ENCODE data around the gene UBALD1.

Gene UBALD1

DNA sequence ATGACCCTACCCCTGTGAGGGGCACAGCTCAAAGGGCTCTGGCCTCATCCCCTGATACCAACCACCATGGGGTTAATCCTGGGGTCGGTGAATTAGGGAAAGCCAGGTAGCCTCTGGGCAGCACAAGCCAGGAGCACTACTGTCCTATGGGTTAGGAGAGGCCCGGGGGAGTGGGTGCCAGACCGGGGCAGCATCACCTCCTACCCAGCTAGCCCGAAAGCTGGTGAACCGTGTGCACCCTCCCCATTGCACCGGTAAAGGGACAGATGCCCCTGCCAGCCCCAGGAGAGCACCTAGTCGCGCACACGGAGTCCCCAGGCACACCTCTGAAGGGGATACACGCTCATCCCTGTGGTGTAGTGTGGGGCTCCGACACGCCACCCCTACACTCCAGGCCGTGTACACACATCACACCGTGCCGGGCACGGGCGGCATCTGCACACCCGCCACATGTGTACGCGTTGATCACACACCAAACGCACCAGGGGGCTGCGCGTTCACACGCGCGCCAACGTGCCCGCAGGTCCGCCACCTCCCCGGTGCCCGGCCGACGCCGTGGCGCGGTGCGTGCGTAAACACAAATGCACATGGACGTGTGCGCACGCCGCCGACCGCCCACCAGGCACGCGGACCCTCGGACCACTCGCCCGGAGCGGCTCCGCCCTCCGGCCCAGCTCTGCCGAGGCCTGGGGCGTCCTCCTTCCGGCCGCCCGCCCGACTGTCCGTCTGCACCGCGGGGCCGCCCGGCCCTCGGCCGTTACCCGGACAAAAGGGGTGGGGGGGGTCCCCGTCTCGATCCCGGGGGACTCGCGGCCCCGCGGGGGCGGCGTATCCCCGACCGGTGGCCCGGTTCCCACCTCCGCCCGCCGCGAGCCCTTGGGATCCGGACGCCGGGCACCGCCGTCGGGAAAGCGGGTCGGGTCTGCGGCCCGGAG lies 785 bp downstream of the UBALD1 start:
- no peaks in the 10 kb centered on the region for H3K9me3 ChIP-seq (ENCODE audit: control insufficient read depth, insufficient read depth, low read length)
- H3K36me3 ChIP-seq (ENCODE audit: insufficient read depth, low read length): no peaks in the 10 kb centered on the region
- H3K4me1 ChIP-seq (ENCODE audit: insufficient read depth, low read length): peaks cover 20% of the 10 kb centered on the region
- H3K9ac ChIP-seq (ENCODE audit: low read depth, low read length): peak overlapping the region; percentile 74

GRCh38 chr16:4612977-4613635 lies 1.6 kb downstream of the UBALD1 start:
- Histone ChIP-seq H3K9me3 (ENCODE audit: control insufficient read depth, insufficient read depth, low read length) (no peaks in the 10 kb centered on the region), H3K36me3 (ENCODE audit: insufficient read depth, low read length) (no peaks in the 10 kb centered on the region), H3K9ac (ENCODE audit: low read depth, low read length) (peak overlapping the region; percentile 74), H3K4me1 (ENCODE audit: insufficient read depth, low read length) (peaks cover 13% of the 10 kb centered on the region)

GRCh38 chr16:4612474-4612931 lies 2.2 kb downstream of the UBALD1 start:
- Histone ChIP-seq H3K9ac (ENCODE audit: low read depth, low read length) (no peak overlapping the region), H3K9me3 (ENCODE audit: control insufficient read depth, insufficient read depth, low read length) (no peaks in the 10 kb centered on the region), H3K36me3 (ENCODE audit: insufficient read depth, low read length) (no peaks in the 10 kb centered on the region), H3K4me1 (ENCODE audit: insufficient read depth, low read length) (peaks cover 7% of the 10 kb centered on the region; the same call in 1 of the 2 replicates)

- Histone ChIP-seq H3K9me3 (ENCODE audit: control insufficient read depth, insufficient read depth, low read length) (no peaks in the 10 kb centered on the region), H3K36me3 (ENCODE audit: insufficient read depth, low read length) (no peaks in the 10 kb centered on the region), H3K9ac (ENCODE audit: low read depth, low read length) (no peak overlapping the region), H3K4me1 (ENCODE audit: insufficient read depth, low read length) (peaks cover 7% of the 10 kb centered on the region; the same call in 1 of the 2 replicates)
Measured at GRCh38 chr16:4611337-4612021, 3.2 kb downstream of the UBALD1 start.

- H3K9ac ChIP-seq (ENCODE audit: low read depth, low read length): no peak overlapping the region
- H3K36me3 ChIP-seq (ENCODE audit: insufficient read depth, low read length): no peaks in the 10 kb centered on the region
- no peaks in the 10 kb centered on the region for H3K9me3 ChIP-seq (ENCODE audit: control insufficient read depth, insufficient read depth, low read length)
- H3K4me1 ChIP-seq (ENCODE audit: insufficient read depth, low read length): peaks cover 7% of the 10 kb centered on the region; the same call in 1 of the 2 replicates
Measured at GRCh38 chr16:4610011-4611005, 4.4 kb downstream of the UBALD1 start.

DNA sequence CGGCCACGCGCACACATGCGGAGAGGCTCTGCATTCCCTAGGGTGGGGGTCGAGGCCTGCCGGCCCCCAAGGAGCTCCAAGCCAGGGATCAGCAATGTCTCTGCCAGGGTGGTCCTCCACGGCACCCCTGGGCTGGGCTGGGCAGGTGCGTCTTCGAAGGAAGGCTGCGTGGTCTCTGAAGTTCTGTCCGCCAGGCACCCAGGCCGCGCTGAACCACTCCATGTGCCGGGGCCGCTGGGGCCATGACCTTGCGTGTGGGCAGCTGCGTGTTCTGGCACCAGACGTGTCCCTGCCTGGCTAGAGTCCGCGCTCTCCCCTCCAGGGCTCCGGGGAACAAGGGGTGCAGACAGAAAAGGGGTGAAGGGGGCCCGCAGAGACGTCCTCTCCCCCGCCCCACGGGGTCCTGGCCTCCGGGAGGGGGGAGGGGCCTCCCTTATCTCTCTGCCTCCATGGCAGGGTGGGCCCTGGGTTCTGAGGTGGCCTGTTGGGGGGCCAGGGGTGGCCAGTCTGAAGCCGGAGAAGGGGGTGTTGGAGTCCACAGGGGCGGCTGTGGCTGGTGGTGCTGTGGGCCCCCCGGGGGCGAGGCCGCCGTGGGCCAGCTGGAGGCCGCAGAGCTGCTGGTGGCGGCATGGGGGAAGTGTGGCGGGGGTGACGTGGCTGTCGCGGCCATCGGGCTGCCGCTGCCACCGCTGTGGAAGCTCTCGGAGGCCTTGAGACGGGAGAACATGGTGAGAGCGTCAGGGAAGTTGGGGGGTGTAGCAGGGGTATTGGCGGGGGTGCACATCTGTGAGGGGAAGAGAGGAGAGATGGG lies 5.3 kb downstream of the UBALD1 start:
- Histone ChIP-seq H3K9ac (ENCODE audit: low read depth, low read length) (no peak overlapping the region), H3K9me3 (ENCODE audit: control insufficient read depth, insufficient read depth, low read length) (no peaks in the 10 kb centered on the region), H3K36me3 (ENCODE audit: insufficient read depth, low read length) (no peaks in the 10 kb centered on the region), H3K4me1 (ENCODE audit: insufficient read depth, low read length) (peaks cover 7% of the 10 kb centered on the region; the same call in 1 of the 2 replicates)

- Histone ChIP-seq H3K4me1 (ENCODE audit: insufficient read depth, low read length) (peaks cover 7% of the 10 kb centered on the region; the same call in 1 of the 2 replicates), H3K9ac (ENCODE audit: low read depth, low read length) (no peak overlapping the region), H3K9me3 (ENCODE audit: control insufficient read depth, insufficient read depth, low read length) (no peaks in the 10 kb centered on the region), H3K36me3 (ENCODE audit: insufficient read depth, low read length) (no peaks in the 10 kb centered on the region)
Measured at GRCh38 chr16:4608704-4608980, 6.0 kb downstream of the UBALD1 start.

DNA sequence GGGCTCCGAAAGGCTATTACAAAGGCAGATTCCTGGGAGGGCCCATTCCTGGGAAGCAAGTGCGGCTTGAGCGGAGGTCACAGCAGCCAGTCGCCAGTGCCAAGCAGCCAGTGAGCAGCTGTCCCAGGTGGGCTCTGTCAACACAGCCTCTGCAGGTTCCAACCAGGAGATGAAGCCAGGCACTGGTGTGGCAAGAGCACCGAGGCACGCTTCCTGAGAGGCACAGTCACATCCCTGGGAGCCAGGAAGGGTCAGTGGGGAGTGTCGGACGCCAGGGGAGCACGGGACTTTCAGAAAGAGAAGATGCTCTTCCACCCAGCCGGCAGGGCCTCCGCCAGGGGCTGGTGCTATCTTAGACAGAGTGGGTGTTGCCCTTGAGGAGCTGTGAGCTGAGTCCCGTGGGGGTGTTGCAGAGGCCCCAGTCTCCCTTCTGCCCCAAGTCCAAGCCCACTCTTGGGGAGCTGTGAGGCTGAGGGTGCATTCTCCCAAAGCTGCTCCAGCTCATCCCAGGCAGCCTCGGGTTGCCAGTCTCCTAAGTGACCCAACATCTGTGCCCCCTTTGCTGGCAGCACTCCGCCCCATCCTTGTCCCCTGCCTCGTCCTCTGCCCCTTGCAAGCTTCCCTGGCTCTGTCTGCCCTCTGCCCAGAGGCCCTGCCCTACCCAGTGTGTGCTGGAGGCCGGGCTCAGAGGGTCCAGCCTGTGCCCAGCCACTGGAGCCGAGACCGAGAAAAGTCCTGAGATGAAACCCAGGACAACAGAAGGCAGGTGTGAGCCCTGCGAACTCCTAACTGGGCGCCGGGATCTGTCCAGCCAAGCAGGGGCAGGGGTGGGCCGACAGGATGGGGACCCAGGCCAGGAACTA lies 6.6 kb downstream of the UBALD1 start:
- H3K4me1 ChIP-seq (ENCODE audit: insufficient read depth, low read length): peaks cover 7% of the 10 kb centered on the region; the same call in 1 of the 2 replicates
- H3K36me3 ChIP-seq (ENCODE audit: insufficient read depth, low read length): no peaks in the 10 kb centered on the region
- no peaks in the 10 kb centered on the region for H3K9me3 ChIP-seq (ENCODE audit: control insufficient read depth, insufficient read depth, low read length)
- no peak overlapping the region for H3K9ac ChIP-seq (ENCODE audit: low read depth, low read length)

GRCh38 chr16:4606354-4606753 lies 8.3 kb downstream of the UBALD1 start:
- Histone ChIP-seq H3K4me1 (ENCODE audit: insufficient read depth, low read length) (peaks cover 13% of the 10 kb centered on the region; the same call in 1 of the 2 replicates), H3K36me3 (ENCODE audit: insufficient read depth, low read length) (no peaks in the 10 kb centered on the region), H3K9ac (ENCODE audit: low read depth, low read length) (no peak overlapping the region), H3K9me3 (ENCODE audit: control insufficient read depth, insufficient read depth, low read length) (no peaks in the 10 kb centered on the region)

DNA sequence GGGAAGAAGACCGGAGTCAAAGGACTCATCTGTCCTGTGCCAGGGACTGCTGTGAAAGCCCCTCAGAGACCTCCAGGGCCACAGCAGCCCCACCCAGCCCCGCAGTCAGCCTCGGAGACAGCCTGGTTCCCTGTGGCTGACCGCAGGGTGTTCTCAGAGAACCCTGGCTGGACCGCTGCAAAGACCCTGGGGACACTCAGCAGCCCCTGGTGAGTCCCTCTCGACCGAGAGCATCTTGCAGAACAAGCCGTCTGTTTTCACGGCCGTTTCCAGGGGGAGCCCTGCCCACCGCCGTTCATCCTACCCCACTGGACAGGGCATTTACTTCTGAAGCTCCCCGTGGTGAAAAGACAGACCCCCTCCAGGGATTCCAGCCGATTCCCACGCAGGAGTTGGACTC lies 10.3 kb downstream of the UBALD1 start:
- Histone ChIP-seq H3K4me1 (ENCODE audit: insufficient read depth, low read length) (peaks cover 13% of the 10 kb centered on the region; the same call in 1 of the 2 replicates), H3K9me3 (ENCODE audit: control insufficient read depth, insufficient read depth, low read length) (no peaks in the 10 kb centered on the region), H3K36me3 (ENCODE audit: insufficient read depth, low read length) (no peaks in the 10 kb centered on the region), H3K9ac (ENCODE audit: low read depth, low read length) (no peak overlapping the region)

- Histone ChIP-seq H3K36me3 (ENCODE audit: insufficient read depth, low read length) (no peaks in the 10 kb centered on the region), H3K9me3 (ENCODE audit: control insufficient read depth, insufficient read depth, low read length) (no peaks in the 10 kb centered on the region), H3K9ac (ENCODE audit: low read depth, low read length) (no peak overlapping the region), H3K4me1 (ENCODE audit: insufficient read depth, low read length) (peaks cover 13% of the 10 kb centered on the region; the same call in 1 of the 2 replicates)
Measured at GRCh38 chr16:4603624-4604170, 11.0 kb downstream of the UBALD1 start.

DNA sequence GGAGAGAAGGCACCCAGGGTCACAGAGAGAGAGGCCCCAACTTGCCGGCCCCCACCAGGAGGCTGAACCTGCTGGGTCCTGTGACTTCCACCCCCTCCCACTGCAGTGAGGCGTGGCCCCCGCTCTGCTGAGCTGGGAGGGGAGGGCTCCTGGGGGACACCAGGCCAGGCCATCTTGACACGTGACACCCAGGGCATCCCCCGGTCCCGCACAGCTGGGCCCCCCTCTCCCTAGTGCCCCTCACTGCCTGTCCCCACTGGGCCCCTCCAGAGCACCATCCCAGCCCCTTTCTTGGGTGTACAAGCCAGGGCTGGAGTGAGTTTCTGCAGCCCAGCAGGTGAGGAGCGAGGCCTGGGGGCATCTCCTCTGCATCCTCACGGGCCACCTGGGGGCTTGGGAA lies 12.4 kb downstream of the UBALD1 start:
- peaks cover 13% of the 10 kb centered on the region; the same call in 1 of the 2 replicates for H3K4me1 ChIP-seq (ENCODE audit: insufficient read depth, low read length)
- H3K9ac ChIP-seq (ENCODE audit: low read depth, low read length): no peak overlapping the region; the same call in 1 of the 2 replicates
- no peaks in the 10 kb centered on the region for H3K36me3 ChIP-seq (ENCODE audit: insufficient read depth, low read length)
- H3K9me3 ChIP-seq (ENCODE audit: control insufficient read depth, insufficient read depth, low read length): no peaks in the 10 kb centered on the region

Data from ES-I3 (cell line).